ENCODE results near the gene C1QTNF1. TPM values are rescaled to one million over a fixed set of nuclear protein-coding genes. Genes with fewer than 3 reads are reported as not detected.

C1QTNF1 gene
- total RNA-seq, 1 experiment from 2014 or later: not detected

DNA sequence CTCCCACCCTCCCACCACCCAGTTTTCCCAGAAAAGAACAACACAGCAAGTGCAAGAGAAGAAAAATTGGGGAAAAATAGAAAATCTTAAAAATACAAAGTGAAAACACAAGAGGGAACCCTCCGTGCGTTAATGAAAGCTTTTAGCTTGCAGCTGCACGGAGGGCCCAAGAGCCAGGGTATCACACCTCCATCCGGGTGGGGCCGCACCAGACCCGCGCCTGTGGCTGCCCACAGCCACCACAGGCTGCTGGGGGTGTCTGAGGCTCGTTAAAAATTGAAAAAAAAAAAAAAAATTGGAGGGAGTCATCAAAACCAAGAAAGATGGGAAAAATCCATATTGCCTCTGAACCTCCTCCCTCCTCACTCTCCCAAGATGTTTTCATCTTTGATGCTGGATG is 69.3 kb downstream of the C1QTNF1 start:
- in situ Hi-C loops (cut with HindIII; ENCODE audit: low pct_unique_long_range_greater_than_20kb, low sequenced_read_pairs): no loop called here

DNA sequence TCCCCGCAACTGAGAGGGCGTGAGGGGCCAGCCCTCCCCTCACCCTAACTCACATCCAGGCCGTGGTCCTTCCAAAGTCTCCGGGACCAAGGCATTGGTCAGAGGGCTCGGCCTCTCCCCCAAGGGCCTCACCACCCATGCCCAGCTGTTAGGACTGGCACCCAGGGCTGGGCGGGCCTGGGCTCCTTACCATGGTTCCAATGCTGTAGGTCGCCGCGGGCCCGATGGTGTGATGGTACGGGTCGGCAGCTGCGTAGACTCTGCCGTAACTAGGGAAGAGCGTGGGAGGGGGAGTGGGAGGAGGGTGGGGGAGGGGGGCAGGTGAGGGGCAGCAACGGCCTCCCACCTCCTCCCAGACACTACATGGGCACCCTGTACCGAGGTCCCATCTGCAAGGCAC is 70.3 kb downstream of the C1QTNF1 start:
- DNase-seq (ENCODE audit: low read depth): no peak
- in situ Hi-C loops (cut with HindIII; ENCODE audit: low pct_unique_long_range_greater_than_20kb, low sequenced_read_pairs): no loop called here

More for the DNA sequence above, 69.3 kb downstream of the C1QTNF1 start:
- DNase-seq (ENCODE audit: low read depth): no peak

DNA sequence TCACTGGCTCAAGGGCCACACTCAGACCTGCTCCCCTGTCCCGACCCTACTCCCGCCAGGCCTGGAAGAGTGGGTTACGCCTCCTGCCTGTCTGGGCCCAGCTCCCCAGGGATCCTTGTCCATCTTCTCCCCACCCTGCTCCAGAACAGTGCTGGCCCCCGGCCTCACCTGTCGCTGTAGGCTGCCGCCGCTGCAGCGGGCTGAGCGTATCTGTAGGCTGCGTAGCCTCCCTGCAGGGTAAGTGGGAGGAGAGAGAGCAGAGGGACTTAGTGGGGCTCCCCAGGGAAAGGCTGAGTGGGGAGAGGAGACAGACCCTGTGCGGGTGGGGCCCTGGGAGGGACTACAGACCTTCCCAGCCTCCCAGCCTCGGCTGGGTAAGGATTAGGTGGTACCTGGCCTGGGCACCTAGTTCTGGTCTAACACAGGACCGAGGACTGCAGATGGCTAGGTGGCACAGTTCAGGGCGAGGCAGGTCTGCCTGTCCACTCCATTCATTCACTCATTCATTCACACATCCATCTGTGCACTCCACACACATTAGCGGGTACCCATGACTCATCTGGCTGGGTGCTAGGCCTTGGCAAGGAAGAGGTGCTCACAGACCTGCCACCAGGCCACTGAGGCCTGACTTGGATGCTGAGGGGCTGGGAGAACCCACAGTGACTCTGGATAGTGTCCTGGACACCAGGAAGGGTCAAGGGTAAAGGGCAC is 71.5 kb downstream of the C1QTNF1 start:
- DNase-seq (ENCODE audit: low read depth): no peak

DNA sequence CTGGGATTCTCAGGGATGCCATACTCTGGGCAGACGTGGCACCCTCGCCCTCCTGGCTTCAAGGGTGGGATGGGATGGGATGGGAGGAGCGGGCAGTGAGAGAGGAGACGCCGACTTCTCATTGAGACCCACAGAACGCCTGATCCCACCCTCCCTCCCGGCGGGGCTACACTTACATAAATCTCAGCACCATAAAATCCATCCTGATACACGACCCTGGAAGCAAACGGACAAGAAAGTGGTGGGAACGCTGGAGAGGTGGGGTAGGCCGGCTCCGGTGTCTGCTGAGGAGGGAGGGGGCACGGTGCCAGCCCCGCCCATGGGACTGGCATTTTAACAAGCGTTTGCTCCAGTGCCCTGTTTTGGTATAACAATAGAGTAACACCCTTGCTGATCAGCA is 72.5 kb downstream of the C1QTNF1 start:
- in situ Hi-C loops (cut with HindIII; ENCODE audit: low pct_unique_long_range_greater_than_20kb, low sequenced_read_pairs): no loop called here
- DNase-seq (ENCODE audit: low read depth): no peak

More for the DNA sequence above, 71.5 kb downstream of the C1QTNF1 start:
- in situ Hi-C loops (cut with HindIII; ENCODE audit: low pct_unique_long_range_greater_than_20kb, low sequenced_read_pairs): no loop called here

DNA sequence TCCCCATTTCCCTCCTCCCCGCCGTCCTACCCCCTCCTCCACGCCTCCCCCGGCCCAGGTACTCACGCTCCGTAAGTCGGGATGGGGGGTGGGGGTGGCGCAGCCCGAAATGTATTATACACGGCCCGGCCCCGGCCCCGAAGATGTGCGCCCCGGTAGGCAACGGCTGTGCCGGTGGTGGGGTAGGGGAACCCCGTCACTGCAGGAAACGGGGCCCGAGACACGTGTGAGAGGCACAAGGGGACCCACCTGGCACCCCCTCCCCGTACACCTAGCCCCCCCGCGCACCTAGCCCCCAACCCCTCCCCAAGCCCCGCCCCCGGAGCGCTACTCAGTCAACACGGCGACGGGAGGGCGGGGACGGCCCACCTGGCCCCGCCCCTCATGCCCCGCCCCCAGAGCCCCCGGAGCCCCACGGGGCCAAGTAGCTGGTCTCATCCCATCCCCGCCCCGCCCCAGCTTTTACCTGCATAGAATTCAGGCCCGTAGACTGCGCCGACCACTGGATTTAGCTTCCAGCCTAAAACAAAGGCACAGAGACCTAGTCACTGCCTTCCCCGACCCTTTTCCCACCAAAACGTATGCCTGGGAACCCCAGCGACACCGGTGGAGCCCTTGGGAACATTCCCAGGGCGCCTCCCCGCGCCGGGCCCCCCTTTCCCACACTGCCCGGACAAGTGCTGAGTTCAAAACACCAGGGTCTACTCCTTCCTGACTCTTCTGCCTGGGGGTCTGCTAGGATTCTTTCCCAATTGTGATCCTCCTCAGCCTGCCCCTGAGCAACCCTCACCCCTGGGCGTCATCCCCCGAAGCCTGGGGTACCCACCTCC is 73.5 kb downstream of the C1QTNF1 start:
- in situ Hi-C loops (cut with HindIII; ENCODE audit: low pct_unique_long_range_greater_than_20kb, low sequenced_read_pairs): no loop called here
- DNase-seq (ENCODE audit: low read depth): no peak

DNA sequence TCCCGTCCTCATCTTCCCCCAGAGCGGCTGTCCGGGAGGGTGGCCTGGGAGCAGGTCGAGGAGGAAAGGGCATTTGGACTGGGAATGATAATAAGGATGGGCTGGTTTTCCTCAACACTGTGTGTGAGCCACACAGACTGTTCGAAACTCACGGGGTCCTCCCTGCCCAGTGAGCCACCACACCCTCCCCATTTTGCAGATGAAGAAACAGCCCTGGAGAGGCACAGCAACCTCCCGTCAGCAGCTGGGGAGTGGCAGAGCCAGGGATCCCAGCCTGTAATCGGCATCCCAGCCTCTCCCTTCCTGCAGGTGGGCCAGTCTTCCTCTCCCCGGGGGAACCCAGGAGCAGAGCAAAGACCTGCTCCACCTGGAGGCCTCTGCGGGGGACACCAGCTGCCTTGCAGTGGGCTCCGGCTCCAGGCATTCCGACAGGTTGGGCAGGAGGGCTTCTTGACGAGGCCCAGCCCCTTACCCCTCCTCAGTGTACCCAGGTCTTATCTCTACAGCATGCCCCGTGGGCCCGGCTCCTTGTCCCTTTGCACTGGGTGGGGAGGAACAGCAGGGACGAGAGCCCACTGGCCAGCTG is 74.4 kb downstream of the C1QTNF1 start:
- in situ Hi-C loops (cut with HindIII; ENCODE audit: low pct_unique_long_range_greater_than_20kb, low sequenced_read_pairs): no loop called here
- no peak for DNase-seq (ENCODE audit: low read depth)

Other genes starting within 250 kb of the C1QTNF1 start
- 52.6 and 58.0 TPM in 2 replicates for gene CYTH1, start 241.9 kb upstream of the C1QTNF1 start, total RNA-seq (2014; rRNA removed; shearing (Covaris generic); ENCODE audit: low replicate concordance)
- 28.8 and 32.9 TPM in 2 replicates for gene USP36, start 183.4 kb upstream of the C1QTNF1 start, total RNA-seq (2014; rRNA removed; shearing (Covaris generic); ENCODE audit: low replicate concordance)
- gene CEP295NL, start 121.0 kb upstream of the C1QTNF1 start, total RNA-seq (2014; rRNA removed; shearing (Covaris generic); ENCODE audit: low replicate concordance): 0.35 TPM in 1 of 2 replicates, not detected in the other
- 70.1 and 77.2 TPM in 2 replicates for gene TIMP2, start 98.8 kb upstream of the C1QTNF1 start, total RNA-seq (2014; rRNA removed; shearing (Covaris generic); ENCODE audit: low replicate concordance)
- gene LGALS3BP, start 44.2 kb upstream of the C1QTNF1 start, total RNA-seq (2014; rRNA removed; shearing (Covaris generic); ENCODE audit: low replicate concordance): 345 and 478 TPM in 2 replicates
- 63.0 and 77.3 TPM in 2 replicates for gene CANT1, start 14.4 kb upstream of the C1QTNF1 start, total RNA-seq (2014; rRNA removed; shearing (Covaris generic); ENCODE audit: low replicate concordance)
- 12.8 and 12.9 TPM in 2 replicates for gene ENGASE, start 50.7 kb downstream of the C1QTNF1 start, total RNA-seq (2014; rRNA removed; shearing (Covaris generic); ENCODE audit: low replicate concordance)